Prostate gland (tissue), 2 donors: ENCODE measurements around the gene OPTN.

Experiments used
- CTCF ChIP-seq, 4 experiments: fragments of 200-600 bp in 2 of 4; fragments of 450-650 bp in 2 of 4; sonication (generic) in 2 of 4; IDR thresholded peaks; 1 replicate in 3 of 4; 2 replicates in 1 of 4; pipeline ENCODE4 v1.5.1; 2016 to 2019; ENCODE audit warnings: antibody characterized with exemption in 4 of 4, mild to moderate bottlenecking in 2 of 4, moderate library complexity in 2 of 4
- POLR2A ChIP-seq: fragments of 450-650 bp; IDR thresholded peaks from one replicate; pipeline ENCODE4 v1.6.1; 2016; ENCODE audit warnings: antibody characterized with exemption, mild to moderate bottlenecking

GRCh38 chr10:13067431-13067830 lies 32.5 kb upstream of the OPTN start:
- no peak for TF ChIP-seq POLR2A
- TF ChIP-seq CTCF (IDR thresholded peaks at IDR 0.05): no peak
